GM23338 (cell line): ENCODE measurements around the gene MTCH2. TPM values are rescaled to one million over a fixed set of nuclear protein-coding genes. Genes with fewer than 3 reads are reported as not detected.

Experiments
- ATAC-seq: fragments of 200-7000 bp; cut with Tn5 transposase; 3 replicates; pipeline ENCODE4 v1.9.1; 2020
- DNase-seq: peaks from one replicate; pipeline ENCODE4 v3.0.0-alpha.2; 2015; ENCODE audit warnings: low spot score
- H2AFZ ChIP-seq: fragments of 200-600 bp; sonication (generic); 2 replicates; pipeline ENCODE4 v1.8.0; 2016; ENCODE audit warnings: antibody characterized with exemption, mild to moderate bottlenecking, moderate library complexity
- H3F3A ChIP-seq: fragments of 200-600 bp; sonication (generic); replicated peaks from 2 replicates; pipeline ENCODE4 v1.8.0; 2017; ENCODE audit warnings: antibody characterized with exemption, mixed run types, low read depth
- H3K27ac ChIP-seq: fragments of 200-600 bp; sonication (generic); 2 replicates; pipeline ENCODE4 v1.6.1; 2016; ENCODE audit warnings: low read depth
- H3K27me3 ChIP-seq: fragments of 200-600 bp; sonication (generic); 2 replicates; pipeline ENCODE4 v1.8.0; 2016; ENCODE audit warnings: mild to moderate bottlenecking, mixed run types, moderate library complexity; ENCODE audit not compliant: insufficient read depth
- H3K36me3 ChIP-seq: fragments of 200-600 bp; sonication (generic); 2 replicates; pipeline ENCODE4 v1.8.0; 2016; ENCODE audit warnings: mild to moderate bottlenecking; ENCODE audit not compliant: insufficient read depth
- H3K4me1 ChIP-seq: fragments of 200-600 bp; sonication (generic); 2 replicates; pipeline ENCODE4 v1.8.0; 2016; ENCODE audit warnings: mild to moderate bottlenecking, moderate library complexity; ENCODE audit not compliant: insufficient read depth
- H3K4me2 ChIP-seq: fragments of 200-600 bp; sonication (generic); 2 replicates; pipeline ENCODE4 v1.7.1; 2017; ENCODE audit warnings: mixed run types
- H3K4me3 ChIP-seq: fragments of 200-600 bp; sonication (generic); 2 replicates; pipeline ENCODE4 v1.6.1; 2016; ENCODE audit warnings: mixed run types
- H3K79me2 ChIP-seq: fragments of 200-600 bp; sonication (generic); replicated peaks from 2 replicates; pipeline ENCODE4 v1.8.0; 2017; ENCODE audit warnings: mild to moderate bottlenecking; ENCODE audit not compliant: insufficient read depth
- H3K9me2 ChIP-seq: fragments of 200-600 bp; sonication (generic); 2 replicates; pipeline ENCODE4 v1.8.0; 2017; ENCODE audit not compliant: insufficient read depth
- H4K20me1 ChIP-seq: fragments of 200-600 bp; sonication (generic); replicated peaks from 2 replicates; pipeline ENCODE4 v1.8.0; 2017; ENCODE audit warnings: mild to moderate bottlenecking; ENCODE audit not compliant: insufficient read depth
- H3K27ac Mint-ChIP-seq: 2 replicates; pipeline ENCODE4 v1.8.0; 2020; ENCODE audit warnings: inconsistent platforms, mild to moderate bottlenecking, moderate library complexity, mixed read lengths
- H3K27me3 Mint-ChIP-seq: 3 replicates; pipeline ENCODE4 v1.8.0; 2022; ENCODE audit warnings: low read depth, mild to moderate bottlenecking, moderate library complexity, mixed read lengths, inconsistent platforms; ENCODE audit not compliant: insufficient read depth, poor library complexity
- H3K36me3 Mint-ChIP-seq: 3 replicates; pipeline ENCODE4 v1.8.0; 2021; ENCODE audit warnings: low read depth, mild to moderate bottlenecking, inconsistent platforms, moderate library complexity, mixed read lengths
- H3K4me1 Mint-ChIP-seq: 3 replicates; pipeline ENCODE4 v1.8.0; 2020; ENCODE audit warnings: mild to moderate bottlenecking, inconsistent platforms, mixed read lengths
- H3K4me3 Mint-ChIP-seq: 3 replicates; pipeline ENCODE4 v1.8.0; 2021; ENCODE audit warnings: moderate library complexity, mild to moderate bottlenecking, inconsistent platforms, mixed read lengths
- H3K9me3 Mint-ChIP-seq: 3 replicates; pipeline ENCODE4 v1.8.0; 2020; ENCODE audit warnings: moderate library complexity, mild to moderate bottlenecking, inconsistent platforms, mixed read lengths
- CREB1 ChIP-seq: fragments of 250-450 bp; sonication (Bioruptor Pico); IDR thresholded peaks from 2 replicates; pipeline ENCODE4 v1.5.0; 2020; ENCODE audit warnings: low read depth, mild to moderate bottlenecking, moderate library complexity
- EZH2 ChIP-seq: fragments of 200-600 bp; sonication (generic); IDR thresholded peaks from one replicate; pipeline ENCODE4 v1.8.0; 2017; ENCODE audit warnings: antibody characterized with exemption, mild to moderate bottlenecking, low read depth; ENCODE audit not compliant: unreplicated experiment
- EZH2phosphoT487 ChIP-seq: fragments of 200-600 bp; sonication (generic); IDR thresholded peaks from one replicate; pipeline ENCODE4 v1.8.1; 2018; ENCODE audit warnings: antibody characterized with exemption; ENCODE audit not compliant: unreplicated experiment
- JUNB ChIP-seq: IDR thresholded peaks from one replicate; pipeline ENCODE4 v1.6.1; 2016; ENCODE audit warnings: antibody characterized with exemption; ENCODE audit not compliant: unreplicated experiment
- NANOG ChIP-seq: IDR thresholded peaks from 2 replicates; pipeline ENCODE4 v1.6.1; 2016; ENCODE audit warnings: antibody characterized with exemption, borderline replicate concordance
- POLR2AphosphoS5 ChIP-seq: IDR thresholded peaks from 2 replicates; pipeline ENCODE4 v1.6.1; 2016; ENCODE audit warnings: antibody characterized with exemption, low read depth
- REST ChIP-seq: IDR thresholded peaks from one replicate; pipeline ENCODE4 v1.6.1; 2018; ENCODE audit warnings: antibody characterized with exemption; ENCODE audit not compliant: unreplicated experiment
- STAT1 ChIP-seq: IDR thresholded peaks from one replicate; pipeline ENCODE4 v1.6.1; 2016; ENCODE audit warnings: antibody characterized with exemption; ENCODE audit not compliant: unreplicated experiment
- ZNF114 ChIP-seq: fragments of 250-450 bp; sonication (Bioruptor Pico); IDR thresholded peaks from 2 replicates; pipeline ENCODE4 v1.5.0; 2020; ENCODE audit warnings: mild to moderate bottlenecking, moderate library complexity
- ZNF331 ChIP-seq: fragments of 250-450 bp; sonication (Bioruptor Pico); IDR thresholded peaks from 2 replicates; pipeline ENCODE4 v1.5.0; 2020; ENCODE audit warnings: low read depth, mild to moderate bottlenecking, moderate library complexity
- ZNF462 ChIP-seq: fragments of 250-450 bp; sonication (Bioruptor Pico); IDR thresholded peaks from 2 replicates; pipeline ENCODE4 v1.5.0; 2020; ENCODE audit warnings: mild to moderate bottlenecking, moderate library complexity
- polyA plus RNA-seq: library from polyadenylated mRNA; unstranded; fragments of >200 nt; fragmentation: Nextera tagmentation; extraction: Ambion mirVana; gene quantifications from 2 replicates; pipeline ENCODE4 v1.2.1, GENCODE V29; 2016
- total RNA-seq: library from RNA; depleted of rRNA; stranded (reverse); fragments of >200 nt; shearing (Covaris generic); gene quantifications from 2 replicates; pipeline ENCODE4 v1.2.3, GENCODE V29; 2014
- TF ChIP-seq, protein P1 (sequence below): IDR thresholded peaks from 2 replicates; pipeline ENCODE4 v1.6.1; 2016; ENCODE audit warnings: antibody characterized with exemption
- TF ChIP-seq, protein P2 (sequence below), 2 experiments: fragments of 200-600 bp in 1 of 2; sonication (generic) in 1 of 2; conservative IDR thresholded peaks; 2 replicates each; pipeline versions ENCODE4 v1.5.1 to v1.6.1; 2016 to 2017; ENCODE audit warnings: antibody characterized with exemption in 2 of 2, low read depth in 2 of 2, mild to moderate bottlenecking in 2 of 2, moderate library complexity in 1 of 2

MTCH2 gene
- total and polyA plus RNA-seq, 2 experiments from 2014 or later = 90.9 to 155 TPM

GRCh38 chr11:47672283-47672730 lies 29.9 kb upstream of the MTCH2 start:
- Mint-ChIP-seq H3K27ac (peak overlapping the region; percentile 43; the same call in 1 of the 2 replicates), H3K36me3 (no peaks in the 10 kb centered on the region), H3K9me3 (no peaks in the 10 kb centered on the region), H3K27me3 (no peaks in the 10 kb centered on the region), H3K4me1 (no peaks in the 10 kb centered on the region; the same call in 2 of the 3 replicates), H3K4me3 (no peak overlapping the region)
- Histone ChIP-seq H4K20me1 (no peaks in the 10 kb centered on the region), H3K4me1 (no peaks in the 10 kb centered on the region), H3K27me3 (no peaks in the 10 kb centered on the region), H3F3A (no peaks in the 10 kb centered on the region), H3K9me2 (no peaks in the 10 kb centered on the region), H3K36me3 (no peaks in the 10 kb centered on the region), H2AFZ (no peak overlapping the region), H3K79me2 (no peaks in the 10 kb centered on the region), H3K27ac (no peak overlapping the region), H3K4me3 (no peak overlapping the region), H3K4me2 (no peak overlapping the region)
- DNase-seq (no peak), ATAC-seq (no peak)
- TF ChIP-seq EZH2phosphoT487 = no peak
- TF ChIP-seq REST = no peak
- TF ChIP-seq EZH2 = no peak
- no peak for TF ChIP-seq NANOG
- TF ChIP-seq ZNF462 (CRISPR knock-in tag) = no peak
- TF ChIP-seq, protein P1, sequence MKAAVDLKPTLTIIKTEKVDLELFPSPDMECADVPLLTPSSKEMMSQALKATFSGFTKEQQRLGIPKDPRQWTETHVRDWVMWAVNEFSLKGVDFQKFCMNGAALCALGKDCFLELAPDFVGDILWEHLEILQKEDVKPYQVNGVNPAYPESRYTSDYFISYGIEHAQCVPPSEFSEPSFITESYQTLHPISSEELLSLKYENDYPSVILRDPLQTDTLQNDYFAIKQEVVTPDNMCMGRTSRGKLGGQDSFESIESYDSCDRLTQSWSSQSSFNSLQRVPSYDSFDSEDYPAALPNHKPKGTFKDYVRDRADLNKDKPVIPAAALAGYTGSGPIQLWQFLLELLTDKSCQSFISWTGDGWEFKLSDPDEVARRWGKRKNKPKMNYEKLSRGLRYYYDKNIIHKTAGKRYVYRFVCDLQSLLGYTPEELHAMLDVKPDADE = no peak
- TF ChIP-seq ZNF114 (CRISPR knock-in tag) = no peak
- TF ChIP-seq STAT1 = no peak
- TF ChIP-seq ZNF331 (CRISPR knock-in tag) = no peak
- TF ChIP-seq JUNB = no peak
- TF ChIP-seq, protein P2, sequence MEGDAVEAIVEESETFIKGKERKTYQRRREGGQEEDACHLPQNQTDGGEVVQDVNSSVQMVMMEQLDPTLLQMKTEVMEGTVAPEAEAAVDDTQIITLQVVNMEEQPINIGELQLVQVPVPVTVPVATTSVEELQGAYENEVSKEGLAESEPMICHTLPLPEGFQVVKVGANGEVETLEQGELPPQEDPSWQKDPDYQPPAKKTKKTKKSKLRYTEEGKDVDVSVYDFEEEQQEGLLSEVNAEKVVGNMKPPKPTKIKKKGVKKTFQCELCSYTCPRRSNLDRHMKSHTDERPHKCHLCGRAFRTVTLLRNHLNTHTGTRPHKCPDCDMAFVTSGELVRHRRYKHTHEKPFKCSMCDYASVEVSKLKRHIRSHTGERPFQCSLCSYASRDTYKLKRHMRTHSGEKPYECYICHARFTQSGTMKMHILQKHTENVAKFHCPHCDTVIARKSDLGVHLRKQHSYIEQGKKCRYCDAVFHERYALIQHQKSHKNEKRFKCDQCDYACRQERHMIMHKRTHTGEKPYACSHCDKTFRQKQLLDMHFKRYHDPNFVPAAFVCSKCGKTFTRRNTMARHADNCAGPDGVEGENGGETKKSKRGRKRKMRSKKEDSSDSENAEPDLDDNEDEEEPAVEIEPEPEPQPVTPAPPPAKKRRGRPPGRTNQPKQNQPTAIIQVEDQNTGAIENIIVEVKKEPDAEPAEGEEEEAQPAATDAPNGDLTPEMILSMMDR (conservative IDR thresholded peaks at IDR 0.05; ENCODE audit: low read depth in 2 of 2) = no peak
- TF ChIP-seq CREB1 (CRISPR knock-in tag) = no peak
- TF ChIP-seq POLR2AphosphoS5 = no peak
